DOHH2 (cell line): Measurements from ENCODE around the gene HBE1.
"Not testable (repeated sequence)": the region's sequence is repeated elsewhere in the genome, so short reads cannot be mapped to it uniquely, and the experiment has no call there.

ENCODE experiments used
- H3F3A ChIP-seq: fragments of 200-600 bp; sonication (generic), shearing (Covaris generic); 2 replicates; pipeline ENCODE4 v1.6.0; 2016; ENCODE audit warnings: antibody characterized with exemption, mild to moderate bottlenecking; ENCODE audit not compliant: control insufficient read depth, insufficient read depth
- H3K27ac ChIP-seq: fragments of 200-600 bp; sonication (generic); 2 replicates; pipeline ENCODE4 v1.5.1; 2014; ENCODE audit warnings: low read depth, mild to moderate bottlenecking, low read length, moderate library complexity
- H3K27me3 ChIP-seq: fragments of 200-600 bp; sonication (generic); 2 replicates; pipeline ENCODE4 v1.6.1; 2014; ENCODE audit warnings: mild to moderate bottlenecking, low read length, mixed read lengths; ENCODE audit not compliant: control insufficient read depth
- H3K36me3 ChIP-seq: fragments of 200-600 bp; sonication (generic); 2 replicates; pipeline ENCODE4 v1.6.1; 2014; ENCODE audit warnings: mild to moderate bottlenecking, low read length, moderate library complexity, mixed read lengths; ENCODE audit not compliant: control insufficient read depth
- H3K4me1 ChIP-seq: fragments of 200-600 bp; sonication (generic); 2 replicates; pipeline ENCODE4 v1.6.1; 2014; ENCODE audit warnings: mild to moderate bottlenecking, low read length, mixed read lengths; ENCODE audit not compliant: control insufficient read depth
- H3K4me2 ChIP-seq: fragments of 200-600 bp; sonication (generic); 2 replicates; pipeline ENCODE4 v1.6.0; 2014; ENCODE audit warnings: mild to moderate bottlenecking, low read length, moderate library complexity
- H3K4me3 ChIP-seq: fragments of 200-600 bp; sonication (generic); 2 replicates; pipeline ENCODE4 v1.5.1; 2014; ENCODE audit warnings: mild to moderate bottlenecking, low read length, mixed read lengths
- H3K79me2 ChIP-seq: fragments of 200-600 bp; sonication (generic); 2 replicates; pipeline ENCODE4 v1.6.1; 2014; ENCODE audit warnings: mild to moderate bottlenecking, low read length, mixed read lengths; ENCODE audit not compliant: control insufficient read depth
- H3K9me2 ChIP-seq: fragments of 200-600 bp; sonication (generic); replicated peaks from 2 replicates; pipeline ENCODE4 v1.6.1; 2014; ENCODE audit warnings: mild to moderate bottlenecking, low read length, mixed read lengths; ENCODE audit not compliant: control insufficient read depth
- H3K9me3 ChIP-seq: fragments of 200-600 bp; sonication (generic); 2 replicates; pipeline ENCODE4 v1.6.1; 2014; ENCODE audit warnings: antibody characterized with exemption, low read length, mixed read lengths; ENCODE audit not compliant: control insufficient read depth, insufficient read depth
- H4K20me1 ChIP-seq: fragments of 200-600 bp; sonication (generic); 2 replicates; pipeline ENCODE4 v1.6.0; 2014; ENCODE audit warnings: low read depth, mild to moderate bottlenecking, antibody characterized with exemption, low read length, moderate library complexity; ENCODE audit not compliant: control insufficient read depth, insufficient read depth
- CTCF ChIP-seq: fragments of 200-600 bp; sonication (generic); IDR thresholded peaks from one replicate; pipeline ENCODE4 v1.5.1; 2014; ENCODE audit warnings: antibody characterized with exemption, mild to moderate bottlenecking, low read depth, low read length; ENCODE audit not compliant: poor library complexity, severe bottlenecking
- EZH2phosphoT487 ChIP-seq: fragments of 200-600 bp; sonication (generic); IDR thresholded peaks from 2 replicates; pipeline ENCODE4 v1.6.1; 2017; ENCODE audit warnings: borderline replicate concordance, mild to moderate bottlenecking, antibody characterized with exemption, low read length, moderate library complexity, mixed read lengths

HBE1 gene

DNA sequence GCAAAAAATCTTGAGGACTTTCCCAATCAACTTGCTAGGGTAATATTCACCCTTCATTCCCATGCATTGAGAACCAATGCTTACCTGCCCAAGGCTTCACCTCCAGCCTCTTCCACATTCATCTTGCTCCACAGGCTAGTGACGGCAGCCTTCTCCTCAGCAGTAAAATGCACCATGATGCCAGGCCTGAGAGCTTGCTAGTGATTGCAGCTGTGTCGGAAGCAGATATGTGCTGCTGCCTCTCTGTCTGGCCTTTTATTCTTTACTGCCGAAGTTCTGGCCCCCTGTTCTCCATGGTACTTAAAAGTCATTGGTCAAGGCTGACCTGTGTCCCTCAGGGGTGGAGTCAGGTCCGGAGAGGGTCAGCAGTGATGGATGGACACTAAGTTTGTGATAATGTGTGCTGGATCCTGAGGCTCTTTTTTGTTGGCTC, at the start of gene HBE1:
Gene HBE1 (minus strand): TSS at position 231 of the 433 bp plus-strand sequence. CDS start 55 bp downstream, at position 176.
- Histone ChIP-seq H3K27ac (no peak within 1 kb of the TSS), H4K20me1 (no peaks in the 10 kb centered on the region), H3K9me2 (no peaks in the 10 kb centered on the region), H3F3A (no peaks in the 10 kb centered on the region), H3K79me2 (no peaks in the 10 kb centered on the region), H3K36me3 (no peaks in the 10 kb centered on the region), H3K4me2 (no peak within 1 kb of the TSS), H3K9me3 (no peaks in the 10 kb centered on the region), H3K27me3 (no peaks in the 10 kb centered on the region), H3K4me1 (no peaks in the 10 kb centered on the region), H3K4me3 (no peak within 1 kb of the TSS)
- TF ChIP-seq CTCF = no peak
- no peak for TF ChIP-seq EZH2phosphoT487

- Histone ChIP-seq H3K9me2 (no peaks in the 10 kb centered on the region), H3K27ac (no peak overlapping the region), H3K4me3 (no peak overlapping the region), H3F3A (no peaks in the 10 kb centered on the region), H3K9me3 (no peaks in the 10 kb centered on the region), H3K79me2 (no peaks in the 10 kb centered on the region), H3K36me3 (no peaks in the 10 kb centered on the region), H3K4me2 (no peak overlapping the region), H3K27me3 (no peaks in the 10 kb centered on the region), H3K4me1 (no peaks in the 10 kb centered on the region), H4K20me1 (no peaks in the 10 kb centered on the region)
- no peak for TF ChIP-seq CTCF
- TF ChIP-seq EZH2phosphoT487 = no peak
Measured at GRCh38 chr11:5317292-5317691, 47.5 kb upstream of the HBE1 start.

DNA sequence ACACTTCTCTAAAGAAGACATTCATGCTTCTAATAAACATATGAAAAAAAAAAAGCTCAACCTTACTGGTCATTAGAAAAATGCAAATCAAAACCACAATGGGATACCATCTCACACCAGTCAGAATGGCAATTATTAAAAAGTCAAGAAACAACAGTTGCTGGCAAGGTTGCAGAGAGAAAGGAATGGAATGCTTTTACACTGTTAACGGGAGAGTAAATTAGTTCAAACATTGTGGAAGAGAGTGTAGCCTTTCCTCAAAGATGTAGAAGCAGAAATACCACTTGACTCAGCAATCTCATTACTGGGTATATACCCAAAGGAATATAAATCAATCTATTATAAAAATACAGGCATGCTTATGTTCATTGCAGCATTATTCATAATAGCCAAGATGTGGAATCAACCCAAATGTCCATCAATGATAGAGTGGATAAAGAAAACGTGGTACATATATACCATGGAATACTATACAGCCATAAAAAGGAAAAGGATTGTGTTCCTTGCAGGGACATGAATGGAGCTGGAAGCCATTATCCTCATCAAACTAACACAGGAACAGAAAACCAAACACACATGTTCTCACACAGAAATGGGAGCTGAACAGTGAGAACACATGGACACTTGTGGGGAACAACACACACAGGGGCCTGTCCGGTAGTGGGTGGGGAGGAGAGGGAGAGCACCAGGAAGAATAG, 43.7 kb upstream of the HBE1 start:
- H3K36me3 ChIP-seq, H3K4me2 ChIP-seq, H3K4me1 ChIP-seq, H3K27me3 ChIP-seq, H4K20me1 ChIP-seq, H3K27ac ChIP-seq, H3K9me2 ChIP-seq, H3K4me3 ChIP-seq, H3K79me2 ChIP-seq, H3F3A ChIP-seq, H3K9me3 ChIP-seq: not testable (repeated sequence)

- no peaks in the 10 kb centered on the region for H3K9me2 ChIP-seq
- no peaks in the 10 kb centered on the region for H3F3A ChIP-seq
- H3K36me3 ChIP-seq = no peaks in the 10 kb centered on the region
- no peaks in the 10 kb centered on the region for H4K20me1 ChIP-seq
- no peak overlapping the region for H3K4me3 ChIP-seq
- H3K4me2 ChIP-seq = no peak overlapping the region
- no peaks in the 10 kb centered on the region for H3K4me1 ChIP-seq
- no peak overlapping the region for H3K27ac ChIP-seq
- no peaks in the 10 kb centered on the region for H3K79me2 ChIP-seq
- no peak for TF ChIP-seq CTCF
- no peak for TF ChIP-seq EZH2phosphoT487
- no peaks in the 10 kb centered on the region for H3K27me3 ChIP-seq
- no peaks in the 10 kb centered on the region for H3K9me3 ChIP-seq
Measured at GRCh38 chr11:5310423-5310822, 40.7 kb upstream of the HBE1 start.
